ES-I3 (cell line): ENCODE results near the gene USP32.
"Not testable (repeated sequence)": the region's sequence is repeated elsewhere in the genome, so short reads cannot be mapped to it uniquely, and the experiment has no call there.

ENCODE experiments used
- H3K36me3 ChIP-seq: 2 replicates; pipeline ENCODE4 v1.6.1; 2013; ENCODE audit warnings: mild to moderate bottlenecking, low read length, control low read depth, moderate library complexity; ENCODE audit not compliant: insufficient read depth
- H3K4me1 ChIP-seq: 2 replicates; pipeline ENCODE4 v1.6.1; 2013; ENCODE audit warnings: mild to moderate bottlenecking, control low read depth, low read length; ENCODE audit not compliant: insufficient read depth
- H3K9ac ChIP-seq: 2 replicates; pipeline ENCODE4 v1.6.1; 2013; ENCODE audit warnings: low read depth, mild to moderate bottlenecking, low read length, moderate library complexity
- H3K9me3 ChIP-seq: 2 replicates; pipeline ENCODE4 v1.6.1; 2013; ENCODE audit warnings: mild to moderate bottlenecking, low read length, moderate library complexity; ENCODE audit not compliant: control insufficient read depth, insufficient read depth

Gene USP32

GRCh38 chr17:60419003-60419402 lies 27.1 kb upstream of the USP32 start:
- H3K4me1 ChIP-seq, H3K9ac ChIP-seq, H3K36me3 ChIP-seq, H3K9me3 ChIP-seq: not testable (repeated sequence)

- Histone ChIP-seq H3K9me3 (no peaks in the 10 kb centered on the region), H3K36me3 (no peaks in the 10 kb centered on the region), H3K9ac (no peak overlapping the region), H3K4me1 (peaks cover 4% of the 10 kb centered on the region; the same call in 1 of the 2 replicates)
Observed at GRCh38 chr17:60416368-60416925, 24.5 kb upstream of the USP32 start.

- peaks cover 4% of the 10 kb centered on the region; the same call in 1 of the 2 replicates for H3K4me1 ChIP-seq
- H3K9me3 ChIP-seq = no peaks in the 10 kb centered on the region
- no peaks in the 10 kb centered on the region for H3K36me3 ChIP-seq
- H3K9ac ChIP-seq = no peak overlapping the region
Observed at GRCh38 chr17:60415146-60415545, 23.2 kb upstream of the USP32 start.

GRCh38 chr17:60412701-60413100 lies 20.8 kb upstream of the USP32 start:
- no peaks in the 10 kb centered on the region for H3K36me3 ChIP-seq
- peaks cover 7% of the 10 kb centered on the region for H3K9me3 ChIP-seq
- no peak overlapping the region for H3K9ac ChIP-seq
- H3K4me1 ChIP-seq = peaks cover 4% of the 10 kb centered on the region; the same call in 1 of the 2 replicates

GRCh38 chr17:60410001-60410400 lies 18.1 kb upstream of the USP32 start:
- Histone ChIP-seq H3K9ac (no peak overlapping the region), H3K9me3 (peaks cover 7% of the 10 kb centered on the region), H3K36me3 (no peaks in the 10 kb centered on the region), H3K4me1 (peaks cover 4% of the 10 kb centered on the region; the same call in 1 of the 2 replicates)

GRCh38 chr17:60406887-60407286 lies 15.0 kb upstream of the USP32 start:
- H3K9me3 ChIP-seq = peaks cover 7% of the 10 kb centered on the region
- no peak overlapping the region for H3K9ac ChIP-seq
- no peaks in the 10 kb centered on the region for H3K4me1 ChIP-seq
- no peaks in the 10 kb centered on the region for H3K36me3 ChIP-seq

GRCh38 chr17:60403962-60404361 lies 12.0 kb upstream of the USP32 start:
- Histone ChIP-seq H3K4me1 (no peaks in the 10 kb centered on the region), H3K9me3 (no peaks in the 10 kb centered on the region), H3K36me3 (no peaks in the 10 kb centered on the region), H3K9ac (no peak overlapping the region)

- H3K9me3 ChIP-seq = no peaks in the 10 kb centered on the region
- H3K4me1 ChIP-seq = no peaks in the 10 kb centered on the region
- H3K36me3 ChIP-seq = no peaks in the 10 kb centered on the region
- H3K9ac ChIP-seq = no peak overlapping the region
Observed at GRCh38 chr17:60403523-60403810, 11.5 kb upstream of the USP32 start.

GRCh38 chr17:60401819-60402218 lies 9.9 kb upstream of the USP32 start:
- Histone ChIP-seq H3K4me1 (no peaks in the 10 kb centered on the region), H3K9ac (no peak overlapping the region), H3K36me3 (no peaks in the 10 kb centered on the region), H3K9me3 (no peaks in the 10 kb centered on the region)

GRCh38 chr17:60398227-60398959 lies 6.5 kb upstream of the USP32 start:
- Histone ChIP-seq H3K9me3 (no peaks in the 10 kb centered on the region), H3K9ac (no peak overlapping the region), H3K4me1 (no peaks in the 10 kb centered on the region), H3K36me3 (no peaks in the 10 kb centered on the region)

GRCh38 chr17:60396412-60396811 lies 4.5 kb upstream of the USP32 start:
- Histone ChIP-seq H3K4me1 (no peaks in the 10 kb centered on the region; the same call in 1 of the 2 replicates), H3K36me3 (no peaks in the 10 kb centered on the region), H3K9ac (no peak overlapping the region), H3K9me3 (no peaks in the 10 kb centered on the region)

- H3K9ac ChIP-seq = no peak overlapping the region
Observed at GRCh38 chr17:60395508-60396065, 3.7 kb upstream of the USP32 start.

GRCh38 chr17:60393840-60394723 lies 2.1 kb upstream of the USP32 start:
- no peaks in the 10 kb centered on the region for H3K36me3 ChIP-seq
- H3K4me1 ChIP-seq = peaks cover 5% of the 10 kb centered on the region
- no peak overlapping the region for H3K9ac ChIP-seq
- no peaks in the 10 kb centered on the region for H3K9me3 ChIP-seq

More at GRCh38 chr17:60395508-60396065, 3.7 kb upstream of the USP32 start:
- H3K4me1 ChIP-seq = no peaks in the 10 kb centered on the region; the same call in 1 of the 2 replicates
- no peaks in the 10 kb centered on the region for H3K9me3 ChIP-seq
- H3K36me3 ChIP-seq = no peaks in the 10 kb centered on the region

GRCh38 chr17:60392845-60393702 lies 1.1 kb upstream of the USP32 start:
- Histone ChIP-seq H3K4me1 (peaks cover 15% of the 10 kb centered on the region), H3K36me3 (no peaks in the 10 kb centered on the region), H3K9ac (peak overlapping the region; percentile 73), H3K9me3 (no peaks in the 10 kb centered on the region)
